ENCODE results near the gene FSTL4. TPM values are rescaled to one million over a fixed set of nuclear protein-coding genes. Genes with fewer than 3 reads are reported as not detected.

Gene FSTL4
- polyA plus RNA-seq, 1 of the 3 experiments (the other 2 are of a cell fraction), result not detected

DNA sequence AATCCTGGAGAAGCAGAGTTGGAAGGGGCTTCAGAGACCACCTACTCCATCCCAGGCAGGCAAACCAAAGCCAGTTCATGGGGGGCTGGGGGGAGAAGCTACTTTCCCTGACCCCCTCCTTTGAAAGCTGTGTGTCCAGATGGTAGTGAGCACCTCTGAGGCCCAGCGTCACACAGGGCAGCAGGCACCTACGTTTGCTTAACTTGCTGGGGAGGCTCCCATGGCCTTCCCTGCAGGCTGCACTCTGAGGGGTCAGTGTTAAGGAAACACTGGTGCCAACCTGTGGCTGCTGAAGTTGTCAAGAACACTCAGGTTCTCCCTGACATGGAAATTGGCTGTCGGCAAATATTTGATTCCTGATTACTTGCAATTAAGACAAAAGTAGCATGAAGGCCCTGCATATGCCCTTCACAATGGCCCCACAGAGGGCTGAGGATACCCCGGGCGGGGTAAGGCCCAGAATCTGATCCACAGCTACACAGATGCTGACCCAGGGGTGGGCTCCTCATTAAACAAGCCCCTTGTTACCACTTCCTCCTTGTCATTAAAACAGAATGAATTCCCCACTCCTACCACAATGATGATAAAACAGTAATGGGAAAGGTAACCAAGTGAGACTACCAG is 208.5 kb downstream of the FSTL4 start:
- 54% methylated on average over 4 of the region's 5 CpGs for WGBS (ENCODE audit: low lambda C conversion rate)
- CTCF ChIA-PET, result interaction anchor here (1.0 to 1.5 kb wide), 4 partner anchors 12 to 20 kb away, joined by 3 to 6 read pairs (median 4); no protein-coding TSS in a partner anchor

More for the DNA sequence above, 208.5 kb downstream of the FSTL4 start:
- Histone ChIP-seq H3F3A (replicated peaks; ENCODE audit: insufficient read depth) (no peaks in the 10 kb centered on the region), H3K79me2 (ENCODE audit: insufficient read depth) (no peaks in the 10 kb centered on the region), H3K9me3 (no peaks in the 10 kb centered on the region), H3K36me3 (replicated peaks in 1 of 2; ENCODE audit: control insufficient read depth in 1 of 2, insufficient read depth in 2 of 2, low read length in 1 of 2) (no peaks in the 10 kb centered on the region), H3K27ac (ENCODE audit: low read depth in 2 of 2, low read length in 1 of 2) (no peak overlapping the region), H3K9ac (no peak overlapping the region), H4K20me1 (ENCODE audit: insufficient read depth) (no peaks in the 10 kb centered on the region), H3K9me2 (no peaks in the 10 kb centered on the region), H2AFZ (ENCODE audit: low read depth) (no peak overlapping the region), H3K4me1 (ENCODE audit: control insufficient read depth in 1 of 2, insufficient read depth in 2 of 2, low read depth in 1 of 2, low read length in 1 of 2) (peaks cover 0 to 4% of the 10 kb centered on the region in 2 experiments; a peak in 1 of 4 replicates), H3K4me3 (ENCODE audit: low read depth in 2 of 2, low read length in 1 of 2) (no peak overlapping the region), H3K4me2 (no peak overlapping the region), H3K27me3 (ENCODE audit: insufficient read depth) (no peaks in the 10 kb centered on the region)
- POLR2A ChIA-PET, result no interaction called here
- DNase-seq, result no peak
- TF ChIP-seq TCF12 (IDR thresholded peaks at IDR 0.05) (no peak), TEAD4 (IDR thresholded peaks at IDR 0.05; ENCODE audit: borderline replicate concordance, insufficient read depth) (no peak), PBX3 (IDR thresholded peaks at IDR 0.05) (no peak), ELF1 (IDR thresholded peaks at IDR 0.05) (no peak), USF2 (IDR thresholded peaks at IDR 0.05; ENCODE audit: borderline replicate concordance, low read depth, low read length) (no peak), FOSL2 (IDR thresholded peaks at IDR 0.05; ENCODE audit: borderline replicate concordance, low read depth) (no peak), ZBTB33 (IDR thresholded peaks at IDR 0.05; ENCODE audit: borderline replicate concordance, low read depth) (no peak), YY1 (IDR thresholded peaks at IDR 0.05; ENCODE audit: low read depth) (no peak), JUND (IDR thresholded peaks at IDR 0.05) (no peak), RAD21 (IDR thresholded peaks at IDR 0.05; ENCODE audit: low read length) (no peak), SMC3 (IDR thresholded peaks at IDR 0.05; ENCODE audit: low read depth, low read length) (no peak)
- TF ChIP-seq, protein P1, sequence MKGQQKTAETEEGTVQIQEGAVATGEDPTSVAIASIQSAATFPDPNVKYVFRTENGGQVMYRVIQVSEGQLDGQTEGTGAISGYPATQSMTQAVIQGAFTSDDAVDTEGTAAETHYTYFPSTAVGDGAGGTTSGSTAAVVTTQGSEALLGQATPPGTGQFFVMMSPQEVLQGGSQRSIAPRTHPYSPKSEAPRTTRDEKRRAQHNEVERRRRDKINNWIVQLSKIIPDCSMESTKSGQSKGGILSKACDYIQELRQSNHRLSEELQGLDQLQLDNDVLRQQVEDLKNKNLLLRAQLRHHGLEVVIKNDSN (IDR thresholded peaks at IDR 0.05; ENCODE audit: borderline replicate concordance, low read depth), result no peak

Measured in SK-N-SH (cell line).